ENCODE data around the gene TF. TPM values are rescaled to one million over a fixed set of nuclear protein-coding genes. Genes with fewer than 3 reads are reported as not detected.

The TF gene
- total RNA-seq, 1 experiment from 2014 or later: 0.09 TPM

GRCh38 chr3:133827684-133828083, 81.5 kb downstream of the TF start:
- no peak overlapping the region for H4K8ac ChIP-seq (replicated peaks; ENCODE audit: insufficient read length, low read depth, low read length)
- no CpG with 5 or more reads among the region's 4 CpGs for WGBS (ENCODE audit: extremely low coverage, insufficient read length, low lambda C conversion rate)
- no peak overlapping the region for H2BK5ac ChIP-seq (ENCODE audit: insufficient read length, low read length)
- no peak overlapping the region for H3K4ac ChIP-seq (ENCODE audit: low read depth, low read length)
- no peak overlapping the region for H3K4me3 Mint-ChIP-seq
- no peak overlapping the region for H4K5ac ChIP-seq (ENCODE audit: insufficient read length, low read depth, low read length)
- TF ChIP-seq, protein P1, sequence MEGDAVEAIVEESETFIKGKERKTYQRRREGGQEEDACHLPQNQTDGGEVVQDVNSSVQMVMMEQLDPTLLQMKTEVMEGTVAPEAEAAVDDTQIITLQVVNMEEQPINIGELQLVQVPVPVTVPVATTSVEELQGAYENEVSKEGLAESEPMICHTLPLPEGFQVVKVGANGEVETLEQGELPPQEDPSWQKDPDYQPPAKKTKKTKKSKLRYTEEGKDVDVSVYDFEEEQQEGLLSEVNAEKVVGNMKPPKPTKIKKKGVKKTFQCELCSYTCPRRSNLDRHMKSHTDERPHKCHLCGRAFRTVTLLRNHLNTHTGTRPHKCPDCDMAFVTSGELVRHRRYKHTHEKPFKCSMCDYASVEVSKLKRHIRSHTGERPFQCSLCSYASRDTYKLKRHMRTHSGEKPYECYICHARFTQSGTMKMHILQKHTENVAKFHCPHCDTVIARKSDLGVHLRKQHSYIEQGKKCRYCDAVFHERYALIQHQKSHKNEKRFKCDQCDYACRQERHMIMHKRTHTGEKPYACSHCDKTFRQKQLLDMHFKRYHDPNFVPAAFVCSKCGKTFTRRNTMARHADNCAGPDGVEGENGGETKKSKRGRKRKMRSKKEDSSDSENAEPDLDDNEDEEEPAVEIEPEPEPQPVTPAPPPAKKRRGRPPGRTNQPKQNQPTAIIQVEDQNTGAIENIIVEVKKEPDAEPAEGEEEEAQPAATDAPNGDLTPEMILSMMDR (conservative IDR thresholded peaks at IDR 0.05): no peak
- no peak overlapping the region for H2AK5ac ChIP-seq (ENCODE audit: insufficient read length, low read length)
- no peak overlapping the region for H3K27ac ChIP-seq (ENCODE audit: insufficient read length, low read depth, low read length)
- no peak overlapping the region for H2BK15ac ChIP-seq (ENCODE audit: low read depth, low read length)
- H3K9ac ChIP-seq (ENCODE audit: extremely low read depth, insufficient read length, low read length): no peak overlapping the region
- H3K27me3 Mint-ChIP-seq (ENCODE audit: low read depth): no peaks in the 10 kb centered on the region
- H3K27ac Mint-ChIP-seq: no peak overlapping the region
- no peak overlapping the region for H2AFZ ChIP-seq (ENCODE audit: low read length)
- H3K4me2 ChIP-seq (ENCODE audit: insufficient read depth, insufficient read length, low read length): no peak overlapping the region
- no peaks in the 10 kb centered on the region for H4K20me1 ChIP-seq (ENCODE audit: control insufficient read depth, insufficient read depth, insufficient read length)
- no peaks in the 10 kb centered on the region for H3K79me1 ChIP-seq (ENCODE audit: insufficient read depth, low read depth, low read length, poor library complexity, severe bottlenecking)
- no peak overlapping the region for H2BK12ac ChIP-seq (ENCODE audit: insufficient read length, low read depth, low read length)
- no peak overlapping the region; the same call in 1 of the 2 replicates for H3K14ac ChIP-seq (ENCODE audit: insufficient read depth, low read length)
- no peaks in the 10 kb centered on the region for H3K4me1 ChIP-seq (ENCODE audit: insufficient read depth, low read length)
- no peak for DNase-seq
- no peak overlapping the region for H2BK20ac ChIP-seq (ENCODE audit: low read depth, low read length, poor library complexity, severe bottlenecking)
- no peak overlapping the region for H3K23ac ChIP-seq (ENCODE audit: insufficient read length, low read depth, low read length)
- H3K27me3 ChIP-seq (ENCODE audit: insufficient read depth, low read length): no peaks in the 10 kb centered on the region
- no peak overlapping the region for H4K91ac ChIP-seq (ENCODE audit: insufficient read length, low read depth, low read length)
- no peak overlapping the region for H3K18ac ChIP-seq (ENCODE audit: insufficient read length, low read depth, low read length)
- H3K79me2 ChIP-seq (ENCODE audit: insufficient read depth, low read length): no peaks in the 10 kb centered on the region
- H3T11ph ChIP-seq (ENCODE audit: low read length): no peak overlapping the region
- H2BK120ac ChIP-seq (ENCODE audit: low read depth, low read length, poor library complexity, severe bottlenecking): no peak overlapping the region
- no peaks in the 10 kb centered on the region for H3K9me3 Mint-ChIP-seq
- H3K36me3 Mint-ChIP-seq (ENCODE audit: insufficient read depth in 1 of 3, low read depth in 3 of 3): peaks cover 13 to 30% (median 16%) of the 10 kb centered on the region in 3 experiments; a peak in 6 of 7 replicates
- no peaks in the 10 kb centered on the region for H3K23me2 ChIP-seq (ENCODE audit: insufficient read length, low read depth, low read length, poor library complexity, severe bottlenecking)
- H3K56ac ChIP-seq (ENCODE audit: insufficient read length, low read depth, low read length): no peak overlapping the region
- H3K9me3 ChIP-seq (ENCODE audit: control insufficient read depth, low read depth, low read length): no peaks in the 10 kb centered on the region
- H3K4me1 Mint-ChIP-seq: peaks cover under 1 to 8% of the 10 kb centered on the region in 2 experiments; a peak in 3 of 4 replicates

Data from H9 (cell line).